HL-60 (cell line): ENCODE data around the gene TARS1.

Experiments
- CTCF ChIP-seq: IDR thresholded peaks from one replicate; pipeline ENCODE4 v1.5.1; 2011; ENCODE audit warnings: low read length, control low read depth, inconsistent platforms; ENCODE audit not compliant: insufficient read depth
- POLR2AphosphoS5 ChIP-seq: IDR thresholded peaks from 2 replicates; pipeline ENCODE4 v1.6.1; 2012; ENCODE audit warnings: low read depth
- REST ChIP-seq: IDR thresholded peaks from 2 replicates; pipeline ENCODE4 v1.6.1; 2012; ENCODE audit warnings: low read depth; ENCODE audit not compliant: insufficient replicate concordance
- SPI1 ChIP-seq: IDR thresholded peaks from 2 replicates; pipeline ENCODE4 v1.6.1; 2012; ENCODE audit warnings: low read depth, mild to moderate bottlenecking, borderline replicate concordance

GRCh38 chr5:33430983-33431382, 9.8 kb upstream of the TARS1 start:
- TF ChIP-seq CTCF = no peak
- no peak for TF ChIP-seq SPI1
- no peak for TF ChIP-seq REST
- TF ChIP-seq POLR2AphosphoS5 = no peak
